Activated naive CD4-positive, alpha-beta T cell treated with Interleukin-2 at 50 U/mL for 16 hours (primary cell): ENCODE measurements around the gene TMEM248.

Experiments
- DNase-seq: peaks from one replicate; pipeline ENCODE4 v3.0.0-alpha.2; 2020

TMEM248 gene

GRCh38 chr7:67006965-67007364, 85.9 kb downstream of the TMEM248 start:
- DNase-seq, result no peak
